ENCODE results near the gene LRMDA.

The LRMDA gene

GRCh38 chr10:75402486-75403143 is 28.8 kb upstream of the LRMDA start:
- no peak for DNase-seq

- DNase-seq, result no peak
Observed at GRCh38 chr10:75403144-75403938, 28.1 kb upstream of the LRMDA start.

- no peak for DNase-seq
Observed at GRCh38 chr10:75403939-75404814, 27.2 kb upstream of the LRMDA start.

- no peak for DNase-seq
Observed at GRCh38 chr10:75404815-75405597, 26.4 kb upstream of the LRMDA start.

GRCh38 chr10:75405598-75406461 is 25.6 kb upstream of the LRMDA start:
- DNase-seq, result no peak

GRCh38 chr10:75406462-75407223 is 24.8 kb upstream of the LRMDA start:
- no peak for DNase-seq

- no peak for DNase-seq
Observed at GRCh38 chr10:75407224-75407712, 24.2 kb upstream of the LRMDA start.

- DNase-seq, result no peak
Observed at GRCh38 chr10:75407713-75408508, 23.5 kb upstream of the LRMDA start.

GRCh38 chr10:75408509-75408875 is 22.9 kb upstream of the LRMDA start:
- no peak for DNase-seq

- no peak for DNase-seq
Observed at GRCh38 chr10:75408911-75409885, 22.2 kb upstream of the LRMDA start.

- no peak for DNase-seq
Observed at GRCh38 chr10:75410132-75411005, 21.1 kb upstream of the LRMDA start.

GRCh38 chr10:75414527-75414926 is 16.9 kb upstream of the LRMDA start:
- DNase-seq, result no peak

GRCh38 chr10:75417522-75417927 is 13.9 kb upstream of the LRMDA start:
- DNase-seq, result no peak

- DNase-seq, result no peak
Observed at GRCh38 chr10:75418293-75418692, 13.1 kb upstream of the LRMDA start.

- no peak for DNase-seq
Observed at GRCh38 chr10:75418712-75419111, 12.7 kb upstream of the LRMDA start.

- DNase-seq, result no peak
Observed at GRCh38 chr10:75422913-75423312, 8.5 kb upstream of the LRMDA start.

- DNase-seq, result no peak
Observed at GRCh38 chr10:75424571-75424970, 6.9 kb upstream of the LRMDA start.
